NCI-H345 treated with DMSO at 0.1 percent for 48 hours (cell line): ENCODE results near the gene TRIP13.
A peak's percentile ranks its signal among the peaks of the same experiment; 100 is the strongest.
"Not testable (repeated sequence)": the region's sequence is repeated elsewhere in the genome, so short reads cannot be mapped to it uniquely, and the experiment has no call there.

Source experiments
- DNase-seq: peaks from one replicate; lab custom pipeline; 2025; ENCODE audit not compliant: unreplicated experiment; lab: John Stamatoyannopoulos, UW

TRIP13 gene

DNA sequence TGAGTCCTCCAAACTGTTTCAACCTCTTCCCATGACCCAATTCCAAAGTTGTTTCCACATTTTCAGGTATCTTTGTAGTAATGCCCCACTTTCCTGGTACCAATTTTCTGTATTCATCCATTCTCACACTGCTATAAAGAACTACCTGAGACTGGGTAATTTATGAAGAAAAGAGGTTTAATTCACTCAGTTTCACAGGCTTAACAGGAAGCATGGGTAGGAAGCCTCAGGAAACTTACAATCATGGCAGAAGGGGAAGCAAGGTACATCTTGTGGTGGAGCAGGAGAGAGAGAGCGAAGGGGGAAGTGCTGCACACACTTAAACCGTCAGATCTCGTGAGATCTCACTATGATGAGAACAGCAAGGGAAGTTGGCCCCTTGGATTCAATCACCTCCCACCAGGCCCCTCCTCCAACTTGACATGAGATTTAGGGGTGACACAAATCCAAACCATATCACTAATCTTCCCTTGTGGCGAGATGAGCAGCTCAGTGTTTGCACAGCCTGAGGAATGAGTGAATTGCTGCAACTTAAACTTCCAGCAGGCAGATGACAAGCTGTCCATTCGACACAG lies 42.9 kb downstream of the TRIP13 start:
- no peak for DNase-seq

DNA sequence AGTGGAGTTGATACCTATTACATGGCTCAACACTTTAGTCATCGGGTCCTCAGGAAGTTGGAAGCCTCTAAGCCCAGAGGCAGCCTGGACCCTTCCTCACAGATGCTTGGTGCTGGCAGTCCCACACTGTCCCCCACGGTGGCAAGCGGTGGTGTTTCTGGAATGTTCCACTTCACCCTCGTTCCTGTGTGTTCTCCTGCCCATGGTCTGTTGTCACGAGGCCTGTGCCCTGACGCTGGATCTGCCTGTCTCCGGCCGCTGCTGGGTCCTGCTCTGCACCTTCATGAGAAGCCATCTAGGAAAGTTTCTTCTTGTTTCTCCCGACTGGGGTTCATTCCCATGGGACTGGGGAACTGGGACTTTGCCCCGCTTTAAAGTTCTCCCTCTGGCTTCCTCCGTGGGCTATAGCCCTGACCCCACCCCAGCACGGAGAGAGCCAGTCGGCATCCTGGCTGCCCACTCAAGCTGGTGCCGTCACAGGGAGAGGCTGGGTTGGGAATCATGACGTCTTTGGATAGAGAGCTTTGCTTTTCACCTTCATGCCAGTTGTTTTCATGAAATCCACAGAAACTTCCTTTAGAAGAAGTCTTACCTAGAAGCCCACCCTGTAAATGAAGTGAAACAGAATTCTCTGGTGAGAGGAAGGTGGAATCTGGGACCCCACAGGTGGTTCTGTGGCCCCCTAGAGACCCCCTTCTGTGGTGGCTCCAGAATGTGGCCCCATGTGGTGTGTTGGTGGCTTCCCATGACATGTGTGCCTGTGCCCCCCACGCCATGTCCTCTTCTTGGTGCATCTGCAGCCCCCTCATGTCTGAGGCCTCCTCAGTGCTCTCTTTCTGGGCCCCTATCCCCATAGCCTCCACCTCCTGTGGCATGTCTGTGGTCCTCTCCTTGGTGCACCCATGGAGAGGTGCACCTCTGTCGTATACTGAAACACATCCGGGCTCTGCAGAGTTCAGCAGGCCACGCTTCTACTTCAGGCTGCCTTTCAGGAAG lies 43.8 kb downstream of the TRIP13 start:
- no peak for DNase-seq

DNA sequence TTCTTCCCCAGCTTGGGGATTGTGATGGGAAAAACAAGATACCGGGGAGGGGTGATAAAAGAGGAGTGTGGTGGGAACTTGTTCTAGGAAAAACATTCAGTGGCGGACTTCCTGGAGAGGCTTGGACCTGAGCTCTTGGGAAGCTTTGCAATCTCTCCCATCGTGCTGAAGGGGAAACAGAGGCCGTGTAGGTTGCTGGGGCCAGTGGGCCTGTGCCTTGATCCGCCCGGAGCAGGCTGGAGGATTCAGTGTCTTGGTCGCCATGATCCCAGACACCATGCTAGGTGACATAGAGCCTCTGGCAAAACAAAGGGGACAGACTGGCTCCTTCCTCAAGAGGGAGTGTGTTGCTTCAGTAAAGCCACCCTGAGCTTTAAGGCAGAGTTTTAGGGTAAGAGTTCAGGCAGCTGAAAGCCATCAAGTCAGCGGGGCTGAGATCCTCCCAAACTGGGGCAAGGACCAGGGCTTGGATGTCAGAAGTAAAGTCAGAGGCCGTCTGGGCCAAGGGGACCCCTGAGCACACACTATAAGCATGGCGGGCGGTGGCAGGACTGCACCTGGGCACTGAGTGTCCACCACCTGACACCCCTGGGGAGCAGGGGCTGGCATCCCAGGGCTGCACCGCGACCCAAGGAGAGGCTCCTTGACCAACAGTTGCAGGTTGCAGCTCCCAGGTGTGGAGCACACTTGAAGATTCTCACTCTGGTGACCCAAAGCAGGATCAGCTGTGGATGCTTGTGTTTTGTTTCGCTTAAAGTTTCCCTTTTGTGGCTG lies 44.7 kb downstream of the TRIP13 start:
- no peak for DNase-seq

DNA sequence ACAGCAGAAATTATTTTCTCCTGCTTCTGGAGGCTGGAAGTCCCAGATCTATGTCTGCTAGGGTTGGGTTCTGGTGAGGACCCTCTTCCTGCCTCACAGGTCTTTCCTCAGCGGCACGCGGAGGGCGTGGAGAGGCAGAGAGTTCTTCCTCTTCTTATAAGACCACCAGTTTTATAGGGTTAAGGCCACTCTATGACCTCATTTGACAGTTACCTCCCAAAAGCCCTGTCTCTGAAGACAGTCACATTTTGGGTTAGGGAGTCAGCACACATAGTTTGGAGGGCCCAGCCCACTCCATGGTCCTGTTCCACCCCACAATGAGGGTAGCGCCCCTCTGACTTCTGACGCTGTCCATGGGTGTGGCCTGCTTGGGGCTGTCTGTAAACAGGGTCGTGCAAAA lies 46.7 kb downstream of the TRIP13 start:
- DNase-seq = no peak

DNA sequence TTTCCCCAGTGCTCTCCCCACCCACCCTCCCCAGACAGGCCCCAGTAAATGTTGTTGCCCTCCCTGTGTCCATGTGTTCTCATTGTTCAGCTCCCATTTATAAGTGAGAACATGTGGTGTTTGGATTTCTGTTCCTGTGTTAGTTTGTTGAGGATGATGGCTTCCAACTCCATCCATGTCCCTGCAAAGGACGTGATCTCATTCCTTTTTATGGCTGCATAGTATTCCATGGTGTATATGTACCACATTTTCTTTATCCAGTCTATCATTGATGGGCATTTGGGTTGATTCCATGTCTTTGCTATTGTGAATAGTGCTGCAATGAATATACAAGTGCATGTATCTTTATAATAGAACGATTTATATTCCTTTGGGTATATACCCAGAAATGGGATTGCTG lies 48.1 kb downstream of the TRIP13 start:
- DNase-seq = not testable (repeated sequence)

DNA sequence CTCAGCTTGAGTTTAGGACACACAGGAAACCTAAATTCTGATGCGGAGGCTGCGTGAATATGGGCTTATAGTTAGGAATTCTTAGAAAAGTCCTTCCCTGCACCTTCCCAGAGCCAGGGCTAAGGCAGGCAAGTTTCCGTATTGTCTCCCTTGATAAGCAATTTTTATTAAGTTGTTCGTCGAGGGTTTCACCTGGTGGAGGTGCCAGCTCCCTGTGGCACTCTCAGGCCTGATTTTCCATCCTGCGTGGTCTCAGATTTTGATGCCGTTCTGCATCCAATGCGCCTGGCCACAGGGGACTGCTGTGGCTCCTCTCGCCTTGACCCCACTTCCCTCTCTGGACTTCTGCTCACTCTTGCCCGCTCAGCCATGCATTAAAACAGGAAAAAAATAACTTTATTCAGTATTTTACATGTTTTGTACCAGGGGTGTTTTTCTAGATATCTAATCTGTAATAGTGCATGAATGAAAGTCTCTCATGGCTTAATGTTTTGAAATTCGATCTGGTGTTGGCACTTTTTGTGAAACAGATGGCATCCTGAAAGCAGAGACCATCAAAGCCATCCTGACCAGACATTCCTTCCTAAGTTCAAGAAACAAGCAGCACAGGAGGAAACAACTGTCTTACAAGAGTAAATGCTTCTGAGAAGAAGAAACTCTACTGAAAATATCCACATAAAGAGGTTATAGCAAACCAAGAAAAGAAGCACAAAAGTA lies 50.7 kb downstream of the TRIP13 start:
- no peak for DNase-seq

DNA sequence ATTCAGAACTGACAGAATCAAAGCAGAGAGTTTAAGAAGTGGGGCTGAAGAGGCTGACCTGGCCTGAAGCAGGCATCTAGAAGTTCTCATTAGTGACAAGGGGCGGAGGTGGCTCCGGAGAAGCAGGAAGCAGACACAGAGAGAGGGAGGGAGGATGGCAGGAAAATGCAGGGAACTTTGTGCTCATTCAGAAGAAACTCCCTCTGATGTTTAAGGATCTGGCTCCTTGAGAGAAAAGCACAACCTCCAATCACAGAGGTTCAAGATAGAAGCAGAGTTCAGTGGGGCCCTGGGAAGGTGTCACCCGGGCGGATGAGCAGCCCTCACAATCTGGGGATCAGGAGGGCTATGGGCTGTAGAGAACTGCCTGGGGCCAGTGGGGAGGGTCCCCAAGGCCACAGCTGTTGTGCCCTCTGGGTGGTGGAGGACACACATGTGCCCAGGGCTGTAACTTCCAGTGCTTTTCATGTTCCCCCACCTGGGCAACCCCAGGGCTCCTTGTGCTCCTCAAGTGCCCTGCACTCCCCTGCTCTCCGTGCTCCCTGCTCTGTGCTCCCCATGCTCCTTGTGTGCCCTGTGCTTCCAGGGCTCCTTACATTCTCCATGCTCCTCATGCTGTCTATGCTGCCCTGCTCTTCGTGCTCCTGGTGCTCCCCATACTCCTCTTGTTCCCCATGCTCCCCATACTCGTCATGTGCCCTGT lies 51.4 kb downstream of the TRIP13 start:
- no peak for DNase-seq

DNA sequence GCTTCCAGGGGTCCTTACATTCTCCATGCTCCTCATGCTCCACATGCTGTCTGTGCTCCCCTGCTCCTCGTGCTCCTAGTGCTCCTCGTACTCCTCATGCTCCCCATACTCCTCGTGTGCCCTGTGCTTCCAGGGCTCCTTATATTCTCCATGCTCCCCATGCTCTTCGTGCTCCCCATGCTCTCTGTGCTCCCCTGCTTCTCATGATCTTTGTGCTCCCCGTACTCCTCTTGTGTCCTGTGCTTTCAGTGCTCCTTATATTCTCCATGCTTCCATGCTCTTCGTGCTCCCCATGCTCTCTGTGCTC lies 51.9 kb downstream of the TRIP13 start:
- DNase-seq = no peak

DNA sequence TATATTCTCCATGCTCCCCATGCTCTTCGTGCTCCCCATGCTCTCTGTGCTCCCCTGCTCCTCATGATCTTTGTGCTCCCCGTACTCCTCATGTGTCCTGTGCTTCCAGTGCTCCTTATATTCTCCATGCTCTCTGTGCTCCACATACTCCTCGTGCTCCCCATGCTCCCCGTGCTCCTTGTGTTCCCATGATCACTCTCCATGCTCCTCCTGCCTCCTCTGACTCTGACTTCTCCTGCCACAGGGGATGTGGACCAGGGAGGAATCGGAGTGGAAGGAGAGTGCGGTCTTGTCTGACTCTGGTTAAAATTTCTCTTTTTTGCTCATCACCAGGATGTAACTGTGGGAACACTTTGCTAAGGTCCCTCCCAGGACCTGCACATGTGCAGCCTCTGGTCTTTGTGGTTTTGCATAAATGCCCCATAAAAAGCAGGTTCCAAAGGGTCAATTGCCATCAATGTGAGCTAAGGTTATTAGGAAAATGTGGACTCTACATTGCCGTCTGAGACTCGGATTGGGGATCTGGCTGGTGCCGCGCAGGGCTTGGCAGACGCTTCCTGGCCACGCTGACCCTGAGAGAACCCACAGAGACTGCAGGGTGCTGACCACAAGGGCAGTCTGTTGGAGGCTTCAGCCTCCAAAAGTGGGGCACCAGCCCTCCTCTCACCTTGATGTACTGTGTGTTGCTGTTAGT lies 52.5 kb downstream of the TRIP13 start:
- DNase-seq = no peak

DNA sequence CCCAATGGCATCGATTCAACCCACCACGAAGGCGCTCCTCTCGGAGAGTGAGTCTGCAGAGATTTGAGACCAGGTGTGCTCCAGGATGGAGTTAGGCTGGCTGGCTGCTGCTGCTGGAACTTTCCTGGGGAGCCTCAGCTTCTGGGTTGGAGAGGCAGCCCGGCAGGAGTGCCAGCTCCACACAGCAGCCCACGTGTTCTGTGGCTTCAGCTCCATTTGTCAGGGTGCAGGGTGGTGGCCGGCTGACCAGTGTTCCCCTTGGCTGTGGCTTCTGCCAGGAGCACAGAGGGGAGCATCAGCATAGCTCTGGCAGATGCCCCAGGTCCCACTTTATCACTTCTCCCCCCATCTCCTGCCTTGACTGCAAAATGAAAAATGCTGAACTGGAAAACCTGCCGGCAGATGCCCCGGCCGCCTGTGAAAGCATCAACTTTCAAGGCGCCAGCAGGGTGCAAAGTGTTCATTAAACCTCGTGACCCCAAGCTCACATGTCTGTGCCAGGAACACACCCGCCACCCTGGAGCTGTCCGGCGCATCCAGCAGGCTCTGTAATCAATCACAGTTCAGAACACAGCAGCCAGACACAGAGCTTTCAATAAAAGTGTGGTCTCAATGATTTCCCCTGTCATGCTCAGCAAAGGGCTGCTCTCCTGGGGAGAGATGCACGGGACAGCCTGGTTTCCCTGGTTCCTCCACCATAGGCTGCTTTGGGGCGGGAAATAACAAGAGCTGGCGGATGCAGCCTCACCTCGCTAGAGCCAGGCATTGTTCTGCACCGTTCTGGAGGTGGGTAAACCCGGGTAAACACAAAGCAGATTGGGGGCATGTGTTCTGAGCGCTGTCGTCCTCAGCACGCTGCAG lies 53.2 kb downstream of the TRIP13 start:
- DNase-seq = peak; percentile 43

DNA sequence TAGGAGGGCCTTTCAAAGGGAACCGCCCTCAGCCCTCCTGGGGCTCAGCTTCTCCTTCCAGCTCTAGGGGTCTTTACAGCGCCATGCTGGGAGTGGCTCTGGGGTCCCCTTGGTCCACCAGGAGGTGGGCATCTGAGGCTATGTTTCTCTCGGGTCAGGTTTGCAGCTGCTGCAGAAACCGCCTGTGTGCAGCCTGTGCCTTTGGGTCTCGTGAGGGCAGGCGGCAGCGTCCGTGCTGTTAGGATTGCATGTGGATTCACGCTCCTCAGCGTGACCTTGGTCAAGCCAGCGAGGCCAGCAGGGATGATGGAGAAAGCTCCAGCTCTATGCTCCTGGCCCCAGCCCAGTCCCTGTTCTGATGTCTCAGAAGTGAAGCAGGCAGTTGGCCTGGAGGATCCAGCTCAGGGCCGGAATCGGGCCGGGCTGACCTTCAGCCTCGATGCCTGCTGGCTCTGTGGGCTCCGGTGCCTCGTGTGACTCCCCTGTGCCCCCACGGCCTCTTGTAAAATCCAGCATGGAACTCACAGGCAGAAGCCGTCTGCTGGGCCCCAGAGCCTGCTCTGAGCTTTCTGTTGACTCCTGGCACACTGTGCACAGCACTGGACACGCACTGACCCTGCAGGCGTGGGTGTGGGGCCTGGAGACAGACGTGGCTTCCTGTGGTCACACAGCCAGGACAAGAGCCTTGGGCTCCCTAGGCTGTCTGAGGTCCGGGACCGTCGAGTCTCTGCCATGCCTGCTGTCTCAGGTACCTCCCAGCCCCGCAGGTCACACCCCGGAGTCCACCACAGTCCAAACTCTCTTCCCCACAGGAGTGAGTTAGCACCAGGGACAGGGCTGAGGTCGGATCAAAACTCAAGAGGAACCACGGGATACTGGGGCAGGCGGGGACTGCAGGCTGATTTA lies 54.3 kb downstream of the TRIP13 start:
- DNase-seq = no peak

DNA sequence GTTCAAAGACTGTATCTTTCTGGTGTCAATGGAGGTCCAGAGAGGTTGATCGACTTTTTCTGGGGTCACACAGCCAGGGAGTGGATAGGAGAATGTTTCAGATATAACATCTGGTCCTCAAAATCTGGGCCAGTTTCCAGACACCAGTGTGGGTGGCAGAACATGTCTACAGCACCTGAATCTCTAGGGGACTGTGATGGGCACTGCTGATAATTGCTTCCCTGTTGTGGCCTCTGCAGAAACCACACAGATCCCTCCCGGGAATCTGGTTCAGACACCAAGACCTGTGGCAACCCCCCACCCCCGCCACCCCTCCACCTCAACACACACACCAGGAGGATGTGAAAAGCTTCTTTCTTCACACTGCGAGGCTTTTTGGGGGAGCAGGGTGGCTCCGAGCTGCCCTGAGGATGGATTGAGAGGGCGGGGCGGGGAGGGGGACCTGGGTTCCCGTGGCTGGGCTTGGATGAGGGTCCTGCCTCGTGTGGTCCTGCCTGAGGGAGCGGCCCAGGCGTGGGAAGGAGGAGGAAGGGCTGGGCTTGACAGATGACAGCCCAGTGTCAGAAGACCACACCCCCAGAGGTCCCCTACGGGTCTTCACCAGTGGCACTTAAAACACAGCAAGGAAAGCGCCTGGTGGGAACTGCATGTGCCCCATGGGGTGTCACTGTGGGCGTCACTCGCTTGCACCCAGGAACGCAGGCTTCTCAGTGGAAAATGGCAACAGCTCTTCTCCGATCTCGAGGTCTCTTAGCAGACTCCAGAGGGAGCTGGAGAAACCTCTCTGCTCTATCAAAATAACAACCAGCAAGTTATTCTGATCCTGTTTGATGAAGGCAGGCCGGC lies 55.2 kb downstream of the TRIP13 start:
- DNase-seq = no peak

DNA sequence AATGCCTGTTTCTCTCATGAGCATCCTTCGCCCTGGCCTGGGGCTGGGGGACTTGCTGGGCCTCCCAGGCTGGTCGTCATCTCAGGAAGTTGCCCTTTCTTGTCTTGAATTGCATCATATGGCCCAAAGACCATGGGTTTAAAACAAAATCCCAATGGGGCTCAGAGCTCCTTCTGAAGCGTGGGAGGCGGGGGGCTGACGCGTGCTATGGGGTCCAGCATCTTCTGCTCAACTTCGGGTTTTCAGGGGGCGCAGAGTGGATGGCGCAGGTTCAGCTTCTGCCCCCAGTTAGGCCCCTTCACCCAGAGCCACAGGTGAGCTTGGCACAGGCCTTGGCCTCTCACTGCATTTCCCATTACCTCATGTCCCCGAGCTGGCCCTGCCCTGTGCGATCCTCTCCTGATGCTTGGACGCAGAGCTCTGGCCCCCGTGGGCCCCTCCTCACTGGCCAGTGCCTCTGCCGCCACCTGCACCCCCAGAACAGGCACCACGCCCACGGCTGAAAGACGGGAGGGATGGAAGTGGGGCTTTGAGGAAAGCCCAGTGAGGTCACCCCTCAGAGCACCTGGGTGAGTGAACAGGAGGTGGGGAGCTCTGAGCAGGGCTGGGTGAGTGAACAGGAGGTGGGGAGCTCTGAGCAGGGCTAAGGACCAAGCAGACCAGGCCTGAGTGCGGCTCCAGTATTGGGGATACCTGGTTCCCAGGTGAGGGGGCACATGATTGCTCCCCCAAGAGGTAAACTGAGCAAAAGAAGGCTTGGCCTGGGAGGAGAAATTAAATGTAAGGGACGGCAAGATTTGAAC lies 56.0 kb downstream of the TRIP13 start:
- DNase-seq = no peak

DNA sequence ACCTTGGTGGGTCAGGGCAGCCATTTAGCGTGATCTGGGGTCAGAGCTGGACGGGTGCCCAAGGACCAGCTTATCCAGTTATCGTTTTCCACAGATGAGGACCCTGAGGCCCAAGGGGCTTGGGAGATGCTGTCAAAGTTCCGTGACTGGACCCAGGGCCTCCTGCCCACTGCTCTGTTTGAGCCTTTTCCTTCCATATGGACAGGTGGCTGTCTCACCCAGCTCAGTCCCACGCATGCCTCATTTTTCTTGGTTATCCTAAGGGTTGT lies 56.5 kb downstream of the TRIP13 start:
- no peak for DNase-seq

DNA sequence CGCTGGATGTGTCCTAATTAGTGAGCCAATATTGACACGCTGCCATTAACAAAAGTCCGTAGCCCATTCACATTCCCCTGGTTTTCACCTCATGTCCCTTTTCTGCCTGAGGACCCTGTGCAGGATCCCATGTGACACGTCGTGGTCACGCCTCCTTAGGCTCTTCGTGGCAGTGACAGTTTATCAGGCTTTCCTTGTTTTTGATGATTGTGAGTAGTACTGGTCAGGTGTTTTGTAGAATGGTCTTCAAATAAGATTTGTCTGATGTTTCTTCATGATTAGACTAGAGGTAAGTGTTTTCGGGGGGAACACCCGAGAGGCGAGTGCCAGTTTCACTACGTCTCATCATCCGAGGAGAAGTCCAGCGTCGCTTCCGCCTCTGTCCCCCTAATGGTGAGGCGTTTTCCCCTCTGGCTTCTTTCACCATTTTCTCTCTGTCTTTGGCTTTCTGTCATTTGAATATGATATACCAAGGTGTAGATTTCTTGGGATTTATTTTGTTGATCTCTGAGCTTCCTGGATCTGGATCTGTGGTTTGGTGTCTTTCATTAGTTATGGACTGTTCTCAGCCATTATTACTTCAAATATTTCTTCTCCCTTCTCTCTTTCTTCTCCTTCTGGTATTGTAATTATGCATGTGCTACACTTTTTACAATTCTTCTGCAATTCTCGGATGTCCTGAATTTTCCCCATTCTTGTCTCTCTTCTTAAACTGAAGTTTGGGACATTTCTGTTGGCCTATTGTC lies 57.3 kb downstream of the TRIP13 start:
- no peak for DNase-seq
